ENCODE results near the gene XRN1. TPM values are rescaled to one million over a fixed set of nuclear protein-coding genes. Genes with fewer than 3 reads are reported as not detected.
"Not testable (repeated sequence)": the region's sequence is repeated elsewhere in the genome, so short reads cannot be mapped to it uniquely, and the experiment has no call there.

XRN1 gene
- total and polyA plus RNA-seq, 2 donors (not counting 1 experiment from before 2014, with no cell fraction given), result 19.9 to 55.7 TPM

DNA sequence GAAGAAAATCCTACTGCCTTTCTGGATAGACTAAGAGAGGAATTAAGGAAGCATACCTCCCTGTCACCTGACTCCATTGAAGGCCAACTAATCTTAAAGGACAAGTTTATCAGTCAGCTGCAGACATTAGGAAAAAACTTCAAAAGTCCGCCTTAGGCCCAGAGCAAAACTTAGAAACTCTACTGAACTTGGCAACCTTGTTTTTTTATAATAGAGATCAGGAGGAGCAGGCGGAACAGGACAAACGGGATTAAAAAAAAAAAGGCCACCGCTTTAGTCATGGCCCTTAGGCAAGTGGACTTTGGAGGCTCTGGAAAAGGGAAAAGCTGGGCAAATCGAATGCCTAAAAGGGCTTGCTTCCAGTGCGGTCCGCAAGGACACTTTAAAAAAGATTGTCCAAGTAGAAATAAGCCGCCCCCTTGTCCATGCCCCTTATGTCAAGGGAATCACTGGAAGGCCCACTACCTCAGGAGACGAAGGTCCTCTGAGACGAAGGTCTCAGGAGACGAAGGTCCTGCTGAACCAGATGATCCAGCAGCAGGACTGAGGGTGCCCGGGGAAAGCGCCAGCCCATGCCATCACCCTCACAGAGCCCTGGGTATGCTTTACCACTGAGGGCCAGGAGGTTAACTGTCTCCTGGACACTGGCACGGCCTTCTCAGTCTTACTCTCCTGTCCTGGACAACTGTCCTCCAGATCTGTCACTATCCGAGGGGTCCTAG lies 8.2 kb downstream of the XRN1 start:
- not testable (repeated sequence) for H3K4me3 ChIP-seq (replicated peaks in 1 of 4; ENCODE audit: control extremely low read depth in 1 of 4, insufficient read depth in 1 of 4, low read depth in 3 of 4, low read length in 4 of 4); H3K27ac ChIP-seq (ENCODE audit: insufficient read depth, low read length); H3K4me2 ChIP-seq (ENCODE audit: extremely low read depth, insufficient read depth, low read length); H3K27me3 ChIP-seq (ENCODE audit: control insufficient read depth, insufficient read depth, low read length); H3K9ac ChIP-seq (ENCODE audit: insufficient read depth, low read length); DNase-seq (ENCODE audit: low read depth in 2 of 2); H3K9me3 ChIP-seq (ENCODE audit: control insufficient read depth, insufficient read depth, low read depth, low read length); H4K20me1 ChIP-seq (ENCODE audit: control insufficient read depth, extremely low read depth, insufficient read depth, low read length); H2AFZ ChIP-seq (ENCODE audit: low read length); H3K4me1 ChIP-seq (ENCODE audit: control insufficient read depth, extremely low read depth, insufficient read depth, low read length); H3K36me3 ChIP-seq (ENCODE audit: control insufficient read depth, insufficient read depth, low read length)
- H3K79me2 ChIP-seq (ENCODE audit: control insufficient read depth, insufficient read depth, low read length), result peaks cover 40% of the 10 kb centered on the region

DNA sequence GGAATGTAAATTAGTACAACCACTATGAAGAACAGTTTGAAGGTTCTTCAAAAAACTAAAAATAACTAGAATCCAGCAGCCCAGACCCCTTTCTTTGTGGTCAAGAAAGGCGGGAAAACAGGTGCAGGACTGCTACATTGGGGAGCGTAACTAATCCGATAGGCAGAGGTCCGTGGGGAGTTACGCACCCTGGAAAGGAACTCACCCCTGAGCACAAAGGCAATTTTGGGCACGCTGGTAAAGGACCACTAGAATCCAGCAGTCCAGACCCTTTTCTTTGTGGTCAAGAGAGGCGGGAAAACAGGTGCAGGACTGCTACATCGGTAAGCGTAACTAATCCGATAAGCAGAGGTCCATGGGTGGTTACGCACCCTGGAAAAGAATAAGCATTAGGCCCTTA lies 9.7 kb downstream of the XRN1 start:
- H3K27me3 ChIP-seq (ENCODE audit: control insufficient read depth, insufficient read depth, low read length); H3K4me2 ChIP-seq (ENCODE audit: extremely low read depth, insufficient read depth, low read length); H3K36me3 ChIP-seq (ENCODE audit: control insufficient read depth, insufficient read depth, low read length); H3K9me3 ChIP-seq (ENCODE audit: control insufficient read depth, insufficient read depth, low read depth, low read length); H2AFZ ChIP-seq (ENCODE audit: low read length); H3K27ac ChIP-seq (ENCODE audit: insufficient read depth, low read length); H3K4me3 ChIP-seq (replicated peaks in 1 of 4; ENCODE audit: control extremely low read depth in 1 of 4, insufficient read depth in 1 of 4, low read depth in 3 of 4, low read length in 4 of 4); DNase-seq (ENCODE audit: low read depth in 2 of 2); H4K20me1 ChIP-seq (ENCODE audit: control insufficient read depth, extremely low read depth, insufficient read depth, low read length); H3K9ac ChIP-seq (ENCODE audit: insufficient read depth, low read length); H3K4me1 ChIP-seq (ENCODE audit: control insufficient read depth, extremely low read depth, insufficient read depth, low read length): not testable (repeated sequence)
- peaks cover 25% of the 10 kb centered on the region for H3K79me2 ChIP-seq (ENCODE audit: control insufficient read depth, insufficient read depth, low read length)

DNA sequence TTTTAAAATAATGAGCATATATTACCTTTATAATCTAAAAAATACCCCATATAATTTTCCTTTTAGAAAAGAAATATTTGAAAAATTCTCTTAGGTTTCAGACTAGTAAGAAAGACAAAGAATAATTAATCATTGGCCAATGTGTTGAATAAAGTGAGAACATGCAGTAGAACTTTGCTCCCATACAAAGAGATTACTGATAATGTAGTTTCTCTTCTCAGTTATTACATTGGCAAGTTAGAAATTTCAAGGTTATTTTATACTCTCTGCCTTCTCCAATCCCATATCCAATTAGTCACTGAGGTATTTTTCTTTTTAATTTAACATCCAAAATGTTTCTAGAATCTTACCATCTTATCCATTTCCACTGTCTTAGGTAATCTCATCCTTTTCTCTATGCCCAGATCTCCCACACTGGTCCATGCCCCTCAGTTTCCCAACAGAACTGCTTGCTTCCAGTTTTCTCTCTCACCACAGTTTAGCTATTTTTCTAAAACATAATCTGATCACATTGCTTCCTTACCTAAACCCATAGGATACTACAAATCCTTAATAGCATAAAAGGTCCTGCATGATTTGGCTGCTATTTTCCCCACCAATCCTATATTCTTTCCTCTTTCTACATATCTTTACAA lies 10.8 kb downstream of the XRN1 start:
- TF ChIP-seq, protein P1, sequence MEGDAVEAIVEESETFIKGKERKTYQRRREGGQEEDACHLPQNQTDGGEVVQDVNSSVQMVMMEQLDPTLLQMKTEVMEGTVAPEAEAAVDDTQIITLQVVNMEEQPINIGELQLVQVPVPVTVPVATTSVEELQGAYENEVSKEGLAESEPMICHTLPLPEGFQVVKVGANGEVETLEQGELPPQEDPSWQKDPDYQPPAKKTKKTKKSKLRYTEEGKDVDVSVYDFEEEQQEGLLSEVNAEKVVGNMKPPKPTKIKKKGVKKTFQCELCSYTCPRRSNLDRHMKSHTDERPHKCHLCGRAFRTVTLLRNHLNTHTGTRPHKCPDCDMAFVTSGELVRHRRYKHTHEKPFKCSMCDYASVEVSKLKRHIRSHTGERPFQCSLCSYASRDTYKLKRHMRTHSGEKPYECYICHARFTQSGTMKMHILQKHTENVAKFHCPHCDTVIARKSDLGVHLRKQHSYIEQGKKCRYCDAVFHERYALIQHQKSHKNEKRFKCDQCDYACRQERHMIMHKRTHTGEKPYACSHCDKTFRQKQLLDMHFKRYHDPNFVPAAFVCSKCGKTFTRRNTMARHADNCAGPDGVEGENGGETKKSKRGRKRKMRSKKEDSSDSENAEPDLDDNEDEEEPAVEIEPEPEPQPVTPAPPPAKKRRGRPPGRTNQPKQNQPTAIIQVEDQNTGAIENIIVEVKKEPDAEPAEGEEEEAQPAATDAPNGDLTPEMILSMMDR (conservative IDR thresholded peaks at IDR 0.05 in 1 of 2, IDR thresholded peaks at IDR 0.05 in 1 of 2; ENCODE audit: low read depth in 1 of 2, low read length in 2 of 2), result no peak
- TF ChIP-seq EZH2 (IDR thresholded peaks at IDR 0.05; ENCODE audit: low read length, missing control alignments), result no peak
- Histone ChIP-seq H3K4me3 (replicated peaks in 1 of 4; ENCODE audit: control extremely low read depth in 1 of 4, insufficient read depth in 1 of 4, low read depth in 3 of 4, low read length in 4 of 4) (no peak overlapping the region), H2AFZ (ENCODE audit: low read length) (no peak overlapping the region), H3K27me3 (ENCODE audit: control insufficient read depth, insufficient read depth, low read length) (no peaks in the 10 kb centered on the region), H3K9ac (ENCODE audit: insufficient read depth, low read length) (no peak overlapping the region), H3K4me1 (ENCODE audit: control insufficient read depth, extremely low read depth, insufficient read depth, low read length) (no peaks in the 10 kb centered on the region), H3K27ac (ENCODE audit: insufficient read depth, low read length) (no peak overlapping the region), H3K9me3 (ENCODE audit: control insufficient read depth, insufficient read depth, low read depth, low read length) (no peaks in the 10 kb centered on the region), H4K20me1 (ENCODE audit: control insufficient read depth, extremely low read depth, insufficient read depth, low read length) (no peaks in the 10 kb centered on the region), H3K36me3 (ENCODE audit: control insufficient read depth, insufficient read depth, low read length) (no peaks in the 10 kb centered on the region), H3K79me2 (ENCODE audit: control insufficient read depth, insufficient read depth, low read length) (peaks cover 23% of the 10 kb centered on the region), H3K4me2 (ENCODE audit: extremely low read depth, insufficient read depth, low read length) (no peak overlapping the region)
- DNase-seq (ENCODE audit: low read depth in 2 of 2), result no peak

DNA sequence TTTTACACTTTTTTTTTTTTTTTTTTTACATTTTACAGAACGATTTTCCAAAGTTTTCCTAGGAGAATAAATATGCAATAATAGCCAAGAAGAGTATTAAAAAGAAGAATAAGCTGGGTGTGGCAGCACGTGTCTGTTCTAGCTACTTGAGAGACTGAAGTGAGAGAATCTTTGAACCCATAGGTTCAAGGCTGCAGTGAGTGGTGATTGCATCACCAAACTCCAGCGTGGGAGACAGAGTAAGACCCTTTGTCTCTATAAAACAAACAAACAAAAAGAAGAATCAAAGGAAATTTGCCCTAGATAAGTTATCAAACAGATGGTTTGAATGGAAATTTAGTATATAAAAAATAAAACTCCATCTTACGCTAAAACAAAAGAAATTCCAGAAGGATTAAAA lies 13.3 kb downstream of the XRN1 start:
- Histone ChIP-seq H4K20me1 (ENCODE audit: control insufficient read depth, extremely low read depth, insufficient read depth, low read length) (no peaks in the 10 kb centered on the region), H3K9me3 (ENCODE audit: control insufficient read depth, insufficient read depth, low read depth, low read length) (no peaks in the 10 kb centered on the region), H2AFZ (ENCODE audit: low read length) (no peak overlapping the region), H3K9ac (ENCODE audit: insufficient read depth, low read length) (no peak overlapping the region), H3K27me3 (ENCODE audit: control insufficient read depth, insufficient read depth, low read length) (no peaks in the 10 kb centered on the region), H3K4me3 (replicated peaks in 1 of 4; ENCODE audit: control extremely low read depth in 1 of 4, insufficient read depth in 1 of 4, low read depth in 3 of 4, low read length in 4 of 4) (no peak overlapping the region), H3K4me2 (ENCODE audit: extremely low read depth, insufficient read depth, low read length) (no peak overlapping the region), H3K36me3 (ENCODE audit: control insufficient read depth, insufficient read depth, low read length) (no peaks in the 10 kb centered on the region), H3K27ac (ENCODE audit: insufficient read depth, low read length) (no peak overlapping the region), H3K4me1 (ENCODE audit: control insufficient read depth, extremely low read depth, insufficient read depth, low read length) (no peaks in the 10 kb centered on the region), H3K79me2 (ENCODE audit: control insufficient read depth, insufficient read depth, low read length) (peaks cover 12% of the 10 kb centered on the region)
- TF ChIP-seq, protein P1 (conservative IDR thresholded peaks at IDR 0.05 in 1 of 2, IDR thresholded peaks at IDR 0.05 in 1 of 2; ENCODE audit: low read depth in 1 of 2, low read length in 2 of 2), result no peak
- no peak for TF ChIP-seq EZH2 (IDR thresholded peaks at IDR 0.05; ENCODE audit: low read length, missing control alignments)
- no peak for DNase-seq (ENCODE audit: low read depth in 2 of 2)
